G401 (cell line): ENCODE results near the gene NREP. TPM values are rescaled to one million over a fixed set of nuclear protein-coding genes. Genes with fewer than 3 reads are reported as not detected.
"Not testable (repeated sequence)": the region's sequence is repeated elsewhere in the genome, so short reads cannot be mapped to it uniquely, and the experiment has no call there.

ENCODE experiments used
- DNase-seq: peaks from one replicate; pipeline ENCODE4 v3.0.0-alpha.2; 2015; ENCODE audit warnings: low spot score
- in situ Hi-C: cut with HindIII; loops from 2 replicates; pipeline ENCODE4 v1.10.0; 2016; ENCODE audit warnings: low sequenced_read_pairs, mixed read lengths
- total RNA-seq: library from RNA; depleted of rRNA; stranded (reverse); fragments of >200 nt; shearing (Covaris generic); gene quantifications from 2 replicates; pipeline ENCODE4 v1.2.3, GENCODE V29; 2014

The NREP gene
- total RNA-seq, 1 experiment from 2014 or later = 6.9 TPM

DNA sequence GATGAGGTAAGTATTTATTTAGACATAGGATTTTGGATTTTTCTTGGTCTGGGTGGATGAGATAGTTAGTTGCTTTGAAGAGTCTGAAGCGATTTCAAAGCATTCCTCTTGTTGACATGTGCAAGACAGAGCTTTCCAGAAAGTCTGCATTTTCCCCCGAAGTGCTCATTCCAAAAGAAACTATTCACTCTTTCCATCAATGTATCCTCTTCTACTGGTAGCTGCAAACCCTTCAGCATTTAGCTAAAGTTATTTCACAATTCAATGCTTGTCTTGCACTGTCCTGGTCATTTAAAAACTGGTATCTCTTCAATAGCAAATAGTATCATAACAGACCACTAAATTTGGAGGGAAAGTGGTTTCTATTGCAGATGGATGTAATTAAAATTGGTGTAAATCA, 13.0 kb downstream of the NREP start:
- in situ Hi-C loops = no loop called here
- peak; percentile 30 for DNase-seq

DNA sequence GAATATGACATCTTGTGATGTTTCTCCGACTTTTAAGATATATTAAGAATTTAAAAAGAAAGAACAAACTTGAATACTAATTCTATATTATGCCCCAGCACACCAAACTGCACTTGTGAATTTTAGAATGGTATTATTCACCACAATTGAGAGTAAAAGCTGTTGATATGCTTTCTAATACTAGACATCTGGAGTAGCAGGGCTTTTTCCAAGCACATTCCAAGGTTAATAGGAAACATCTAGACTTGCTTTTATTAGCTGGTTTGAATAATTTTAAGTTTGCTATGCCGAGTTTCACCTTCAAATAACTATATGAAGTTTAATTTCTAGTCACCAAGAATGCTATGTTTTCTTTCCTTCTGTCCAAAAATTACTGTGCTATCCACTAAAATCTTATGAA, 13.5 kb downstream of the NREP start:
- in situ Hi-C loops = no loop called here

GRCh38 chr5:111742177-111742994, 14.6 kb downstream of the NREP start:
- DNase-seq = peak; percentile 66
- in situ Hi-C loops = no loop called here

More for the DNA sequence above, 13.5 kb downstream of the NREP start:
- no peak for DNase-seq

- in situ Hi-C loops = no loop called here
- peak; percentile 55 for DNase-seq
Measured at GRCh38 chr5:111741278-111741677, 15.7 kb downstream of the NREP start.

DNA sequence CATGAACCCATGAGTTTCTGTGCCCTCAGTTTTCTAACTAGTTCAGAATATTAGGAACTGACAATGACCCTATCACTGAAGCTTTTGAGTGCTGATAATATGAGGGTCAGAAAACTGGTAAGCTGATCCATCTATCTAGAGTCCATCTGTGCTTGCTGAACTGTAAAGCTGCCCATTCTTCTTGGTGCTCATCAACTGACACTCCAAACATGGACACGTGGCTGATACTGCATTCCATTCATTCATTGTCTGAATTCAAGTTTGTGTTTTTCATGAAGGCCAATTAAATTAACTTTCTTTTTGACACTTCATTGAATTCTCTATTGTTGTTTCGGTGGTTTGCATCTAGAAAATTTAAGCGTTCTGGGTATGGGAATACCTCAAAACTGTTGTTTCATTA, 17.6 kb downstream of the NREP start:
- DNase-seq = peak; percentile 30
- in situ Hi-C loops = no loop called here

DNA sequence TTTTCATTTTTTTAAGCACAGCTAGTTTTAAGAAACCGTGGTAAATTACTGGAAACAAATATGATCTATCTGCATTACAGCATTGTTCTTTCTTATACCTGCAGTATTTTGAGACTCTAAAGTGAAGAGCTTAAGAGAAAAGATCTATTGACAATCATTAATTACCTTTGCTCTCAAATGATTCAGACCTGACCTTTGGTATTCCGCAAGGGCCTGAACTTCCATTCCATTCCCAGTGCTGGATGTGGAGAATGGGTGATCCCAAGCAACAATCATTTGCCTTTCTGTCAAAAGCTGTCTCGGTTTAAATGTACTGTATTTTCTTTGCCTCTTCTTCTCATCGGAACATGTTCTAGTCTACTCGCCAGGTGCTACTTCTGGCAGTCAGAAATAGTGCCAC, 18.9 kb downstream of the NREP start:
- peak; percentile 20 for DNase-seq
- in situ Hi-C loops = no loop called here

GRCh38 chr5:111737716-111738115, 19.3 kb downstream of the NREP start:
- peak; percentile 34 for DNase-seq
- in situ Hi-C loops = no loop called here

DNA sequence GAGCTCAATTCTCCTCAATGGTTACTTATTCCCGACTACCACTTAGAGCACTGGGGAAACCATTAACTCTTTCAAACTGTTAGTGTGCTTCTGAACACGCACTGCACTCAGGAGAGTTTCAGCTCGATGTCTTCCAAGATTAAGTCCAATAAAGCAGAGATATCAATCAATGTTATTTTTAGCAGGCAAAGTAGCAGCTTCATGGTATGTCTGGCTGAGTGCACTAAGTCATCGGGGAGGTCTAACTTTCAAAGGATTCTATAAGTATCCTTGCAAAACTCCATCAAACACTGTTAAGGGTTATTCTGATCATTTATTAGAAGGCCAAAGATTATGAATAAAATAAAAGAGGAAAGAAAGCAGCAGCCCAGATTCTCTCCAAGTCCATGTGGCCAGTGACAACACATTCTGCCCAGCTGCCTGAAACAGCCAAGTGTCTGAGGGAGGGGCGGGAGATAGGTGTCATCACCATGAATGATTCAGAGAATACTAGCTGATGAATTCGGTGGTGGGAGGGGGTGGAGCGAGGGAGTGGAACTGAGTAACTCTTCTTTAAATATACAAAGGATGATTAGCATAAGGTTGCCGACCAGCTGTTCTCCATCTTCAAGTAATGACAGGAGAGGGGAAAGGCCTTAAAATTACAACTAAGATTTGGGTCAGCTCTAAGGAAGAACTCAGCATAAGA, 21.3 kb downstream of the NREP start:
- peak; percentile 33 for DNase-seq
- in situ Hi-C loops = no loop called here

- in situ Hi-C loops = no loop called here
- DNase-seq = peak; percentile 8
Measured at GRCh38 chr5:111734597-111734996, 22.4 kb downstream of the NREP start.

DNA sequence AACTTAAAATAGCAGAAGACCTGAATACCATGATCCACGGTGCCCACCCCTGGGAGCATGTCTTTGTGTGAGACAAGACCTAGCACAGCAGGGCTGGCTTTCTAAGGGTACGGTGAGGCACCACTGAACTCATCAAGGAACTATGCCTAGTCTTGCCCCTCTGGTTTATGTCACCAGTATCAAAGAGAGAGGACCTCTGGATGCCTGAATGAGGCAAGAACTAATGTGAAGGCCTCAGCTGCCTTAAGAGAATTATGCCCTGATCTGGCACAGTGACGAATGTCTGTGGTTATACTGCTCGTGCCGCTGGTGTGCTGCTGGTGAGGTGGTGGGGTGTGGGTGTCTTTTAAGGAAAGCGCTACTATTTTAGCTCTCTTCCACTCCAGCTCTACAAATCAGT, 23.0 kb downstream of the NREP start:
- in situ Hi-C loops = no loop called here
- peak; percentile 35 for DNase-seq

DNA sequence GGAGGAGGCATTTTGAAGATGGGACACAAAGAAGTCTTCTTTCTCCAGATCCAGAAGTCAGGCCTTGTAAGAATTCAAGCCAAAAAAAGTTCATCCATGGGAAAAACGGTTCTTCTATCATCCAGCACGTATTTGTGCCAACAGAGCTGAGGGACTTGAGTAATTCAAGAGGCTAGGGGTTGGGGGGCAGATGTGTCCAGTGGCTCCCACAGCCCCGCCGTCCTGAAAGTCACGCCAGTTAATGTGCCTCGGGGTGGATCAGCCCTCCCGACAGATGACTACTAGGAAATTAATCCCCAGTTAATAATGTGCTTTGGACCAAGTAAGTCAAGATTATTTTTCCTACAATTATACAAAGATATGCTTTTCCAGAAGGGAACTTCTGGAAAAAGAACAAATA, 23.4 kb downstream of the NREP start:
- in situ Hi-C loops = no loop called here
- no peak for DNase-seq

- peak; percentile 67 for DNase-seq
- in situ Hi-C loops = no loop called here
Measured at GRCh38 chr5:111731638-111732037, 25.4 kb downstream of the NREP start.

DNA sequence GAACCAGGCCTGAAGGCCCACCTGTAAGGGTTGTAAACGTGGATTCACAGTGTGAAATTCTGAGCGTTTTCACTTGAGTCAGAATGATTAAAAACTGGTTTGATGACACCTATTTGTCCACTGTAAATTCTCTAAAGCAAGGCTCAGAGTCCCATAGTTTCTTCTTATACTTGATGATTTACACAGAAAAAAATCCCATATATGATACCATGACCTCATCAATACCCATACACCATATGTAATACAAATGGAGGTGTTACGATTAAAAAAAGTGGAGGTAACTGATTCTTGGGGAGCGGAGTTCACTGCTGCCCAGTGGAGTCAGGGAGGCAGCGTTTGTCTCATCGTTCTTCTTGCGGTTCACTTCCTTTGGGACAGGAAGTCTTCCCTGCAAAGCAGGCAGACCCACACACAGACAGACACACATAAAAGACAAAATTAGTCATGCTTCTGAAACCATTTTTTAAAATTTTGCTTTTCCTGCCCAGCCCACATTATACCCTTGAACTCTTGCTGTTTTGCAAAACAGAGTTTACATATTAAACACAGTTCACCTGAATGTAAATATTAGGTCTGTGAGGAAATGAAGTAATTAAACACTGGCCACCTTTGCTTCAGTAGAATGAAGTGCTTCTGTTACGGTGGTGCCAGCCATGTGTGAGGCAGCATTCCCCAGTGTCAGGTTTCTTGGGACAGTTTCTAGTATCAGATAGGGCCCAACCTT, 26.2 kb downstream of the NREP start:
- in situ Hi-C loops = no loop called here
- DNase-seq = no peak

- in situ Hi-C loops = no loop called here
- no peak for DNase-seq
Measured at GRCh38 chr5:111728941-111729340, 28.1 kb downstream of the NREP start.

GRCh38 chr5:111726986-111727385, 30.0 kb downstream of the NREP start:
- in situ Hi-C loops = no loop called here
- no peak for DNase-seq

GRCh38 chr5:111722140-111722539, 34.9 kb downstream of the NREP start:
- no peak for DNase-seq
- in situ Hi-C loops = no loop called here

DNA sequence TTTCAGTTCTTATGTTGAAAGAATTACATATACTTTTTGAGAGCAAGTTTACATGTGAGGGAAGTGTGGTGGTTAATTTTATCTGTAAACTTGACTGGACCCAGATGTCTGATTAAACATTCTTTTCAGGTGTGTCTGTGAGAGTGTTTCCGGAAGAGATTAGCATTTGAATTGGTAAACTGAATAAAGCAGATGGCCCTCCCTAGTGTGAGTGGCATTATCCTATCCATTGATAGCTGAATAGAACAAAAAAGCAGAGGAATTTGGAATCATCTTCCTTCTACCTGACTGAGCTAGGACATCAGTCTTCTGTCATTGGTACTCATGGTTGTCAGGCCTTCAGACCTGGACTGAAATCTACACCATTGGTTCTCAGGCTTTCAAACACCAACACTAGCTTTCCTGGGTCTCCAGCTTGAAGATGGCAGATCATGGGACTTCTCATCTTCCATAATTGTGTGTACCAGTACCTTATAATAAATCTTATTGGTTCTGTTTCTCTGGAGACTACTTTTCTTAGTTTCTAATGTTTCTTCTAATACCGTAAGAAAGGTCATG, 36.6 kb downstream of the NREP start:
- in situ Hi-C loops = no loop called here
- DNase-seq = no peak

DNA sequence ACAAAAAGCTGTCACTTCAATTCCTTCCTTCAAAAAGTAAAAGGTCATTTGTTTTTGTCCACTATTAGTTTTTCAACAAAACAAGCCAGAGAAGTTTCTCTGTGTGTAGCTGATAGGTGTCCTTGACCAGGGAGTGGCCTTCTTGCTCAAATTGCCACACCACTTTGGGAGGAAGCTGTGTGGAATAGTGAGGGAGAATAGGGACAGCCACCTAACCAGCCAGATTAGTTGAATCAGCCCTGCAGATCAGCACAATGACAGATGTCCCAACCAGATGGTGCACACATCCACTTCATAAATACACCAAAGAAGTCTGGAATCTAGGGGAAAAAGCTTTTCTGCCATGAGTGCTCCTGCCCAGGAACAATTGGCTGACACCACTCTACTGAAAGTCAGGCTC, 37.2 kb downstream of the NREP start:
- in situ Hi-C loops = no loop called here
- peak; percentile 73 for DNase-seq

DNA sequence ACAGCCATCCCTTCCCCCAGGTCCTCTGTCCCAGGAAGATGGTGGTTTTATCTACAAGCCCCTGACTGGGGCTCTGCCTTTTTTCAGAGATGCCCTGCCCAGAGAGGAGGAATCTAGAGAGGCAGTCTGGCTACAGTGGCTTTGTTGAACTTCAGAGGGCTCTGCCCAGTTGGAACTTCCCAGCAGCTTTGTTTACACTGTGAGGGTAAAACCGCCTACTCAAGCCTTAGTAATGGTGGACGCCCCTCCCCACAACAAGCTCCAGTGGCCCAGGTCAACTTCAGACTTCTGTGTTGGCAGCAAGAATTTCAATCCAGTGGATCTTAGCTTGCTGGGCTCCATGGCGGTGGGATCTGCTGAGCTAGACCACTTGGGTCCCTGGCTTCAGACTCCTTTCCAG, 40.2 kb downstream of the NREP start:
- in situ Hi-C loops = not testable (repeated sequence)

More for the DNA sequence above, 40.2 kb downstream of the NREP start:
- not testable (repeated sequence) for DNase-seq
